GM23338 (cell line): Measurements from ENCODE around the gene ABCA13. TPM values are rescaled to one million over a fixed set of nuclear protein-coding genes. Genes with fewer than 3 reads are reported as not detected.

ENCODE experiments used
- ATAC-seq: fragments of 200-7000 bp; cut with Tn5 transposase; 3 replicates; pipeline ENCODE4 v1.9.1; 2020
- DNase-seq: peaks from one replicate; pipeline ENCODE4 v3.0.0-alpha.2; 2015; ENCODE audit warnings: low spot score
- H2AFZ ChIP-seq: fragments of 200-600 bp; sonication (generic); 2 replicates; pipeline ENCODE4 v1.8.0; 2016; ENCODE audit warnings: antibody characterized with exemption, mild to moderate bottlenecking, moderate library complexity
- H3F3A ChIP-seq: fragments of 200-600 bp; sonication (generic); replicated peaks from 2 replicates; pipeline ENCODE4 v1.8.0; 2017; ENCODE audit warnings: antibody characterized with exemption, mixed run types, low read depth
- H3K27ac ChIP-seq: fragments of 200-600 bp; sonication (generic); 2 replicates; pipeline ENCODE4 v1.6.1; 2016; ENCODE audit warnings: low read depth
- H3K27me3 ChIP-seq: fragments of 200-600 bp; sonication (generic); 2 replicates; pipeline ENCODE4 v1.8.0; 2016; ENCODE audit warnings: mild to moderate bottlenecking, mixed run types, moderate library complexity; ENCODE audit not compliant: insufficient read depth
- H3K36me3 ChIP-seq: fragments of 200-600 bp; sonication (generic); 2 replicates; pipeline ENCODE4 v1.8.0; 2016; ENCODE audit warnings: mild to moderate bottlenecking; ENCODE audit not compliant: insufficient read depth
- H3K4me1 ChIP-seq: fragments of 200-600 bp; sonication (generic); 2 replicates; pipeline ENCODE4 v1.8.0; 2016; ENCODE audit warnings: mild to moderate bottlenecking, moderate library complexity; ENCODE audit not compliant: insufficient read depth
- H3K4me2 ChIP-seq: fragments of 200-600 bp; sonication (generic); 2 replicates; pipeline ENCODE4 v1.7.1; 2017; ENCODE audit warnings: mixed run types
- H3K4me3 ChIP-seq: fragments of 200-600 bp; sonication (generic); 2 replicates; pipeline ENCODE4 v1.6.1; 2016; ENCODE audit warnings: mixed run types
- H3K79me2 ChIP-seq: fragments of 200-600 bp; sonication (generic); replicated peaks from 2 replicates; pipeline ENCODE4 v1.8.0; 2017; ENCODE audit warnings: mild to moderate bottlenecking; ENCODE audit not compliant: insufficient read depth
- H3K9me2 ChIP-seq: fragments of 200-600 bp; sonication (generic); 2 replicates; pipeline ENCODE4 v1.8.0; 2017; ENCODE audit not compliant: insufficient read depth
- H4K20me1 ChIP-seq: fragments of 200-600 bp; sonication (generic); replicated peaks from 2 replicates; pipeline ENCODE4 v1.8.0; 2017; ENCODE audit warnings: mild to moderate bottlenecking; ENCODE audit not compliant: insufficient read depth
- H3K27ac Mint-ChIP-seq: 2 replicates; pipeline ENCODE4 v1.8.0; 2020; ENCODE audit warnings: inconsistent platforms, mild to moderate bottlenecking, moderate library complexity, mixed read lengths
- H3K27me3 Mint-ChIP-seq: 3 replicates; pipeline ENCODE4 v1.8.0; 2022; ENCODE audit warnings: low read depth, mild to moderate bottlenecking, moderate library complexity, mixed read lengths, inconsistent platforms; ENCODE audit not compliant: insufficient read depth, poor library complexity
- H3K36me3 Mint-ChIP-seq: 3 replicates; pipeline ENCODE4 v1.8.0; 2021; ENCODE audit warnings: low read depth, mild to moderate bottlenecking, inconsistent platforms, moderate library complexity, mixed read lengths
- H3K4me1 Mint-ChIP-seq: 3 replicates; pipeline ENCODE4 v1.8.0; 2020; ENCODE audit warnings: mild to moderate bottlenecking, inconsistent platforms, mixed read lengths
- H3K4me3 Mint-ChIP-seq: 3 replicates; pipeline ENCODE4 v1.8.0; 2021; ENCODE audit warnings: moderate library complexity, mild to moderate bottlenecking, inconsistent platforms, mixed read lengths
- H3K9me3 Mint-ChIP-seq: 3 replicates; pipeline ENCODE4 v1.8.0; 2020; ENCODE audit warnings: moderate library complexity, mild to moderate bottlenecking, inconsistent platforms, mixed read lengths
- CREB1 ChIP-seq: fragments of 250-450 bp; sonication (Bioruptor Pico); IDR thresholded peaks from 2 replicates; pipeline ENCODE4 v1.5.0; 2020; ENCODE audit warnings: low read depth, mild to moderate bottlenecking, moderate library complexity
- CTCF ChIP-seq, 2 experiments: fragments of 200-600 bp in 1 of 2; sonication (generic) in 1 of 2; conservative IDR thresholded peaks; 2 replicates each; pipeline versions ENCODE4 v1.5.1 to v1.6.1; 2016 to 2017; ENCODE audit warnings: antibody characterized with exemption in 2 of 2, low read depth in 2 of 2, mild to moderate bottlenecking in 2 of 2, moderate library complexity in 1 of 2
- ETS1 ChIP-seq: IDR thresholded peaks from 2 replicates; pipeline ENCODE4 v1.6.1; 2016; ENCODE audit warnings: antibody characterized with exemption
- EZH2phosphoT487 ChIP-seq: fragments of 200-600 bp; sonication (generic); IDR thresholded peaks from one replicate; pipeline ENCODE4 v1.8.1; 2018; ENCODE audit warnings: antibody characterized with exemption; ENCODE audit not compliant: unreplicated experiment
- JUNB ChIP-seq: IDR thresholded peaks from one replicate; pipeline ENCODE4 v1.6.1; 2016; ENCODE audit warnings: antibody characterized with exemption; ENCODE audit not compliant: unreplicated experiment
- NANOG ChIP-seq: IDR thresholded peaks from 2 replicates; pipeline ENCODE4 v1.6.1; 2016; ENCODE audit warnings: antibody characterized with exemption, borderline replicate concordance
- POLR2AphosphoS5 ChIP-seq: IDR thresholded peaks from 2 replicates; pipeline ENCODE4 v1.6.1; 2016; ENCODE audit warnings: antibody characterized with exemption, low read depth
- STAT1 ChIP-seq: IDR thresholded peaks from one replicate; pipeline ENCODE4 v1.6.1; 2016; ENCODE audit warnings: antibody characterized with exemption; ENCODE audit not compliant: unreplicated experiment
- ZNF114 ChIP-seq: fragments of 250-450 bp; sonication (Bioruptor Pico); IDR thresholded peaks from 2 replicates; pipeline ENCODE4 v1.5.0; 2020; ENCODE audit warnings: mild to moderate bottlenecking, moderate library complexity
- ZNF331 ChIP-seq: fragments of 250-450 bp; sonication (Bioruptor Pico); IDR thresholded peaks from 2 replicates; pipeline ENCODE4 v1.5.0; 2020; ENCODE audit warnings: low read depth, mild to moderate bottlenecking, moderate library complexity
- polyA plus RNA-seq: library from polyadenylated mRNA; unstranded; fragments of >200 nt; fragmentation: Nextera tagmentation; extraction: Ambion mirVana; gene quantifications from 2 replicates; pipeline ENCODE4 v1.2.1, GENCODE V29; 2016
- total RNA-seq: library from RNA; depleted of rRNA; stranded (reverse); fragments of >200 nt; shearing (Covaris generic); gene quantifications from 2 replicates; pipeline ENCODE4 v1.2.3, GENCODE V29; 2014
- TF ChIP-seq, protein P1 (sequence below): fragments of 250-450 bp; sonication (Bioruptor Pico); IDR thresholded peaks from 2 replicates; pipeline ENCODE4 v1.5.0; 2020; ENCODE audit warnings: mild to moderate bottlenecking, moderate library complexity

Gene ABCA13
- total and polyA plus RNA-seq, 2 experiments from 2014 or later, result 0.21 TPM; not detected in 1

DNA sequence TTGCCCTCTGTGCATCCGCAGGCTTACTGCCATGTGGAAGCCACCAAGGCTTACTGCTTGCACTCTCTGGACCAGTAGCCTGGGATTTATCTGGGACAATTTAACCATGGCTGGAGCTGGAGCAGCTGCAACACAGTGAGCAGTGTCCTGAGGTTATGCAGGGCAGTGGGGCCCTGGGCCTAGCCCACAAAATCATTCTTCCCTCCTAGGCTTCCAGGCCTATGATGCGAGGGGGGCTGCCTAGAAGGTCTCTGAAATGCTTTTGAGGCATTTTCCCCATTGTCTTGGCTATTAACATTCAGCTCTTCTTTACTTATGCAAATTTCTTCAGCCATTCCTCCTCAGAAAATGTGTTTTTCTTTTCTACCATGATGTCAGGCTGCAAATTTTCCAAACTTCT, 439.4 kb downstream of the ABCA13 start (continued):
- TF ChIP-seq, protein P1, sequence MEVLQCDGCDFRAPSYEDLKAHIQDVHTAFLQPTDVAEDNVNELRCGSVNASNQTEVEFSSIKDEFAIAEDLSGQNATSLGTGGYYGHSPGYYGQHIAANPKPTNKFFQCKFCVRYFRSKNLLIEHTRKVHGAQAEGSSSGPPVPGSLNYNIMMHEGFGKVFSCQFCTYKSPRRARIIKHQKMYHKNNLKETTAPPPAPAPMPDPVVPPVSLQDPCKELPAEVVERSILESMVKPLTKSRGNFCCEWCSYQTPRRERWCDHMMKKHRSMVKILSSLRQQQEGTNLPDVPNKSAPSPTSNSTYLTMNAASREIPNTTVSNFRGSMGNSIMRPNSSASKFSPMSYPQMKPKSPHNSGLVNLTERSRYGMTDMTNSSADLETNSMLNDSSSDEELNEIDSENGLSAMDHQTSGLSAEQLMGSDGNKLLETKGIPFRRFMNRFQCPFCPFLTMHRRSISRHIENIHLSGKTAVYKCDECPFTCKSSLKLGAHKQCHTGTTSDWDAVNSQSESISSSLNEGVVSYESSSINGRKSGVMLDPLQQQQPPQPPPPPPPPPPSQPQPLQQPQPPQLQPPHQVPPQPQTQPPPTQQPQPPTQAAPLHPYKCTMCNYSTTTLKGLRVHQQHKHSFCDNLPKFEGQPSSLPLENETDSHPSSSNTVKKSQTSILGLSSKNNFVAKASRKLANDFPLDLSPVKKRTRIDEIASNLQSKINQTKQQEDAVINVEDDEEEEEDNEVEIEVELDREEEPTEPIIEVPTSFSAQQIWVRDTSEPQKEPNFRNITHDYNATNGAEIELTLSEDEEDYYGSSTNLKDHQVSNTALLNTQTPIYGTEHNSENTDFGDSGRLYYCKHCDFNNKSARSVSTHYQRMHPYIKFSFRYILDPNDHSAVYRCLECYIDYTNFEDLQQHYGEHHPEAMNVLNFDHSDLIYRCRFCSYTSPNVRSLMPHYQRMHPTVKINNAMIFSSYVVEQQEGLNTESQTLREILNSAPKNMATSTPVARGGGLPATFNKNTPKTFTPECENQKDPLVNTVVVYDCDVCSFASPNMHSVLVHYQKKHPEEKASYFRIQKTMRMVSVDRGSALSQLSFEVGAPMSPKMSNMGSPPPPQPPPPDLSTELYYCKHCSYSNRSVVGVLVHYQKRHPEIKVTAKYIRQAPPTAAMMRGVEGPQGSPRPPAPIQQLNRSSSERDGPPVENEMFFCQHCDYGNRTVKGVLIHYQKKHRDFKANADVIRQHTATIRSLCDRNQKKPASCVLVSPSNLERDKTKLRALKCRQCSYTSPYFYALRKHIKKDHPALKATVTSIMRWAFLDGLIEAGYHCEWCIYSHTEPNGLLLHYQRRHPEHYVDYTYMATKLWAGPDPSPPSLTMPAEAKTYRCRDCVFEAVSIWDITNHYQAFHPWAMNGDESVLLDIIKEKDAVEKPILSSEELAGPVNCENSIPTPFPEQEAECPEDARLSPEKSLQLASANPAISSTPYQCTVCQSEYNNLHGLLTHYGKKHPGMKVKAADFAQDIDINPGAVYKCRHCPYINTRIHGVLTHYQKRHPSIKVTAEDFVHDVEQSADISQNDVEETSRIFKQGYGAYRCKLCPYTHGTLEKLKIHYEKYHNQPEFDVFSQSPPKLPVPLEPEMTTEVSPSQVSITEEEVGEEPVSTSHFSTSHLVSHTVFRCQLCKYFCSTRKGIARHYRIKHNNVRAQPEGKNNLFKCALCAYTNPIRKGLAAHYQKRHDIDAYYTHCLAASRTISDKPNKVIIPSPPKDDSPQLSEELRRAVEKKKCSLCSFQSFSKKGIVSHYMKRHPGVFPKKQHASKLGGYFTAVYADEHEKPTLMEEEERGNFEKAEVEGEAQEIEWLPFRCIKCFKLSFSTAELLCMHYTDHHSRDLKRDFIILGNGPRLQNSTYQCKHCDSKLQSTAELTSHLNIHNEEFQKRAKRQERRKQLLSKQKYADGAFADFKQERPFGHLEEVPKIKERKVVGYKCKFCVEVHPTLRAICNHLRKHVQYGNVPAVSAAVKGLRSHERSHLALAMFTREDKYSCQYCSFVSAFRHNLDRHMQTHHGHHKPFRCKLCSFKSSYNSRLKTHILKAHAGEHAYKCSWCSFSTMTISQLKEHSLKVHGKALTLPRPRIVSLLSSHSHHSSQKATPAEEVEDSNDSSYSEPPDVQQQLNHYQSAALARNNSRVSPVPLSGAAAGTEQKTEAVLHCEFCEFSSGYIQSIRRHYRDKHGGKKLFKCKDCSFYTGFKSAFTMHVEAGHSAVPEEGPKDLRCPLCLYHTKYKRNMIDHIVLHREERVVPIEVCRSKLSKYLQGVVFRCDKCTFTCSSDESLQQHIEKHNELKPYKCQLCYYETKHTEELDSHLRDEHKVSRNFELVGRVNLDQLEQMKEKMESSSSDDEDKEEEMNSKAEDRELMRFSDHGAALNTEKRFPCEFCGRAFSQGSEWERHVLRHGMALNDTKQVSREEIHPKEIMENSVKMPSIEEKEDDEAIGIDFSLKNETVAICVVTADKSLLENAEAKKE (CRISPR knock-in tag), result no peak
- TF ChIP-seq ZNF114 (CRISPR knock-in tag) (no peak), EZH2phosphoT487 (no peak), CTCF (conservative IDR thresholded peaks at IDR 0.05; ENCODE audit: low read depth in 2 of 2) (no peak), JUNB (no peak), CREB1 (CRISPR knock-in tag) (no peak), ZNF331 (CRISPR knock-in tag) (no peak)

GRCh38 chr7:48611993-48612392, 440.7 kb downstream of the ABCA13 start:
- H2AFZ ChIP-seq, result no peak overlapping the region
- no peak overlapping the region for H3K27ac ChIP-seq
- Mint-ChIP-seq H3K9me3 (peaks cover 10% of the 10 kb centered on the region; the same call in 1 of the 3 replicates), H3K36me3 (peaks cover 13% of the 10 kb centered on the region; the same call in 2 of the 3 replicates), H3K27me3 (peaks cover 2% of the 10 kb centered on the region), H3K27ac (no peak overlapping the region), H3K4me3 (no peak overlapping the region), H3K4me1 (peaks cover 6% of the 10 kb centered on the region)
- no peaks in the 10 kb centered on the region for H3K27me3 ChIP-seq
- no peak overlapping the region for H3K4me3 ChIP-seq
- DNase-seq (no peak), ATAC-seq (no peak)
- H3K4me2 ChIP-seq, result no peak overlapping the region
- no peaks in the 10 kb centered on the region for H4K20me1 ChIP-seq
- H3K36me3 ChIP-seq, result no peaks in the 10 kb centered on the region
- H3F3A ChIP-seq, result no peaks in the 10 kb centered on the region
- H3K4me1 ChIP-seq, result 0 out of 2 replicates have a peak, but pooled peaks cover 4% of the 10 kb centered on the region
- no peaks in the 10 kb centered on the region for H3K79me2 ChIP-seq
- H3K9me2 ChIP-seq, result peaks cover 21% of the 10 kb centered on the region
- TF ChIP-seq ZNF331 (CRISPR knock-in tag), result no peak
- no peak for TF ChIP-seq POLR2AphosphoS5
- TF ChIP-seq ETS1, result no peak
- no peak for TF ChIP-seq STAT1
- no peak for TF ChIP-seq JUNB
- TF ChIP-seq CTCF (conservative IDR thresholded peaks at IDR 0.05; ENCODE audit: low read depth in 2 of 2), result no peak
- TF ChIP-seq EZH2phosphoT487, result no peak
- TF ChIP-seq NANOG, result no peak
